GM13977 (cell line): ENCODE results near the gene RHOF.

Experiments used
- DNase-seq: peaks from one replicate; pipeline ENCODE4 v3.0.0; 2012; ENCODE audit warnings: low spot score
- in situ Hi-C: fragments of 300-500 bp; cut with MboI; formaldehyde crosslinking; loops from one replicate; pipeline ENCODE4 v1.12.0; 2022; ENCODE audit warnings: low sequenced_read_pairs, low pct_unique_long_range_greater_than_20kb, mixed read lengths, inconsistent platforms; ENCODE audit not compliant: unreplicated experiment
- TF ChIP-seq, protein P1 (sequence below): IDR thresholded peaks from 2 replicates; pipeline ENCODE4 v1.5.1; 2012; ENCODE audit warnings: mild to moderate bottlenecking, control low read depth; ENCODE audit not compliant: insufficient read depth; ENCODE audit errors: extremely low read depth, missing control alignments

RHOF gene

DNA sequence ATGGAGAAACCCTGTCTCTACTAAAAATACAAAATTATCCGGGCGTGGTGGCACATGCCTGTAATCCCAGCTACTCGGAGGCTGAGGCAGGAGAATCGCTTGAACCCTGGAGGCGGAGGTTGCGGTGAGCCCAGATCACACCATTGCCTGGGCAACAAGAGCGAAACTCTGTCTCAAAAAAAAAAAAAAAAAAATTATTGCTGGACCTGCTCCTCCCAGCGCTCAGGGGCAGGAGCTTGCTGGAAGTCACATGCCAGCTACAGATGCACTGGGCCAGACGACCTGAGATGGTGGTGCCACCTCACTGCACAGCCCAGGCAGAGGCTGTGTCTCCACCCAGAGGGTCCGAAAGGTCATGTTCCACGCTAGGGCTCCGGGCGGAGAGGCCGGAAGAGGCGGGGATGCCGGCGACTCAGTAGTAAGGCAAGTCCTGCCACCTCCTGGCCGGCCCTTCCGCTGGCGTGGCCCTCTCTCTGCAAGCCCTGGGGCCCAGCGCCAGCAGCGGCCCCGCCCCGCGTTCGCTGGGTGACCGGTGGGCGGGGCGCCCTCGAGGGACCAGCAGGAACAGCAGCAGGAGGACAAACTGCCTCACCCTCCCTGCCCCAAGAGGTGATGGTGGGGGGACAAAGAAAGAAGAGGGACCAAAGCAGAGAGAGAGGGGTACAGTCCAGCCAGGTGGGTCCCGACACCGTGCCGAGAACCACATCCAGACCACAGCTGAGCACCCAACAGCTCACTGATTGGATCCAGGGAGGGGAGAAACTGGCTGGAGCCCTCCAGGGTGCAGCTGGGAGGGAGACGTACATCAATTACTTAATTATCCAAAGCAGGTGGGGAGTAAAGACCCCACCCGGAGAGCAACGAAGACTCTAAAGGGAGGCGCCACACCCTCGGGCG lies 3.6 kb upstream of the RHOF start:
- no peak for DNase-seq
- in situ Hi-C loops = no loop called here
- TF ChIP-seq, protein P1, sequence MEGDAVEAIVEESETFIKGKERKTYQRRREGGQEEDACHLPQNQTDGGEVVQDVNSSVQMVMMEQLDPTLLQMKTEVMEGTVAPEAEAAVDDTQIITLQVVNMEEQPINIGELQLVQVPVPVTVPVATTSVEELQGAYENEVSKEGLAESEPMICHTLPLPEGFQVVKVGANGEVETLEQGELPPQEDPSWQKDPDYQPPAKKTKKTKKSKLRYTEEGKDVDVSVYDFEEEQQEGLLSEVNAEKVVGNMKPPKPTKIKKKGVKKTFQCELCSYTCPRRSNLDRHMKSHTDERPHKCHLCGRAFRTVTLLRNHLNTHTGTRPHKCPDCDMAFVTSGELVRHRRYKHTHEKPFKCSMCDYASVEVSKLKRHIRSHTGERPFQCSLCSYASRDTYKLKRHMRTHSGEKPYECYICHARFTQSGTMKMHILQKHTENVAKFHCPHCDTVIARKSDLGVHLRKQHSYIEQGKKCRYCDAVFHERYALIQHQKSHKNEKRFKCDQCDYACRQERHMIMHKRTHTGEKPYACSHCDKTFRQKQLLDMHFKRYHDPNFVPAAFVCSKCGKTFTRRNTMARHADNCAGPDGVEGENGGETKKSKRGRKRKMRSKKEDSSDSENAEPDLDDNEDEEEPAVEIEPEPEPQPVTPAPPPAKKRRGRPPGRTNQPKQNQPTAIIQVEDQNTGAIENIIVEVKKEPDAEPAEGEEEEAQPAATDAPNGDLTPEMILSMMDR = no peak

DNA sequence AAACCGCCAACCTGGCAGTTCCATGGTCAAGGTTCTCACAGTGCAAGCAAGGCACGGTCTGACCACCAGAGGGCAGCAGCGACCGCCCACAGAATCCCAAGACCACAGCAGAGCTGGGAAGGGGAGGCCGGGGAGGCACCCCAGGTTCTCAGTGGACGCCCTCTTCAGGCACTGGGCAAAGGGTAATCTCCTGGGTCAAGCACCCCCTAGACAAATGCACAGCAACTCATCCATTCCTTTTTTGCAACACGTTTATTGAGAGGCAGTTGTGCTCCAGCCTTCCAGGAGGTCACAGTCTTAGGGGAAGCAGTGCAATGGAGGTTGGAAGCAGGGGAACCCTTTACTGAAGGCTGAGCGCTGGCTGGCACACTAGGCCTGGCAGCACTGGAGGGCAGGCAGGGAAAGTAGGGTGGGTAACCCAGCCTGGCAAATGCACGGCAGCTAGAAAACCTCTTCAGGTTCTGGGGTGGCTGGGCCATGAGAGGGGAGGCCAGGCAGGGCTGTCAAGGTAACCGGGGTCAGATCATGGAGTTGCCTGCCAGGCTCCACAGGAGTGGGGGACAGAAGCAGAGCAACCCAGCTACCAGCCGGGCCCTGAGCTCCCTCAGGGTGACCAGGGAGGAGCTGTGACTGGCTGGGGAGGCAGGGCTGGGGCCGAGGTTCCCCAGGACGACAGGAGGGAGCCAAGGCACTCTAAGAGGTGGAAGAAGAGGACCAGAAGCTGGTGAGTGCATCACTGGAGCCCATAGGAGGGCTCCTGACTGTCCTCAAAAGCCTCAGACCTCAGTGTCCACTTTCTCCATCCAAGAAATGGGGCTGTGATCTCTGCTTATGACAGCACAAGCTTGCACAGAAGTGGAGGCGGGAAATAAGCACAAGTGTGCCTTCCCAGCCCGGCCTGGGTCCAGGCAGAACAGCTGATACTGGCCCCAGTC lies 1.8 kb upstream of the RHOF start:
- DNase-seq = peak; percentile 86
- TF ChIP-seq, protein P1 = peak; percentile 98
- in situ Hi-C loops = no loop called here

DNA sequence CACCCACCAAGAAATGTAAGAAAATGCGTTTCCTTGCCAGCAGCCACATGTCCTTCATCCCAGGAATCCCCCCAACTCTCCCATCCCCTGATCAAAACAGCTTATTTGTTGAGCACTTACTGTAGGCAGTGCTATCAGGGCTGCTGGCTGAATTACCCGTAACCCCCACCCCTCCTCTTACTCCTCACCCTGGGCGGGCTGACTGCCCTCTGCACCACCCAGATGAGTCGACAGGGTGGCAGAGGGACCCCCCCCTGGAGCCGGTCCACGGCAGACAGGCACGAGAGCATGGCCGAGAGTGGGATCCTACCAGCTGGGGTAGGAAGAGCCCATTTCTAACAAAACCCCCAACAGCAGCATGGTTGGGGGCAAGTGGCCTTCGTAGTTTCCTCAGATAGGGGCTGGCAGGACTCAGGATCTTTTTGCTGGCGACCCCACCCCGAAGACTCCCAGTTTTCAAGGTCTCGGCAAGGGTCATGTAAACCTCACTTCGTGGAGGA lies 1.1 kb upstream of the RHOF start:
- in situ Hi-C loops = no loop called here
- DNase-seq = peak; percentile 67
- TF ChIP-seq, protein P1 = no peak

DNA sequence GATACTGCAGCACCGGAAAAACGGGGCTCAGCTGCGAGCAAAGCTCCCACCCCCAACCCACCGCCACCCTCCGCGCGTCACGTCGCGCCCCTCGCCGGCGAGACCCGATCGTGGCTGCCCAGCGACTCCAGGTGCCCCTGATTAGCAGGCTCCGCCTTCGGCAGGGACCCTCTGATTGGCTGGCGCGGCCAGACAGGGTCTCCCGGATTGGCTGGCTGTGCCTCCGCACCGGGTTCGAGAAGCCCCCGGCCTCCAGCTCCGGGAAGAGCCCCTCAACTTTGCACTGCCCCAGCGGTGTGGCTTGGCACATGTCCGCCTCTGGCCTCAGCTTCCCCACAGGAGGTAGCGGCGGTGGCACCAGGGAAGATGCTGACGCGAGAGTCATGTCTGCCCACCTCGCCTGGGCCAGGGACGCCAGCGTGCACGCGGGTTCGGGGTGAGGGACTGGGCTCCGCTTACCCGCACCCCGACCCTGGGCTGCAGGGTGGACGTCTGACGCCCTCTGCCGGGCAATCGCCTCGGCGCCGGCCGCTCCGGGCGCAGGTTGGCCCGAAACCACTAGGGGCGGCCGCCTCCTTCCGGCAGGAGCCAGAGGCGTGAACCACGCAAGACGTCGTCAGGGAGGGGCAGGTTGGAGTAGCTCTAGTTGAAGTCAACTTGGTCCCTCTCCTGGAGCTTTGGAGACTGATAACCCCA lies 498 bp upstream of the RHOF start:
- DNase-seq = peak; percentile 92
- in situ Hi-C loops = no loop called here
- TF ChIP-seq, protein P1 = peak; percentile 100

DNA sequence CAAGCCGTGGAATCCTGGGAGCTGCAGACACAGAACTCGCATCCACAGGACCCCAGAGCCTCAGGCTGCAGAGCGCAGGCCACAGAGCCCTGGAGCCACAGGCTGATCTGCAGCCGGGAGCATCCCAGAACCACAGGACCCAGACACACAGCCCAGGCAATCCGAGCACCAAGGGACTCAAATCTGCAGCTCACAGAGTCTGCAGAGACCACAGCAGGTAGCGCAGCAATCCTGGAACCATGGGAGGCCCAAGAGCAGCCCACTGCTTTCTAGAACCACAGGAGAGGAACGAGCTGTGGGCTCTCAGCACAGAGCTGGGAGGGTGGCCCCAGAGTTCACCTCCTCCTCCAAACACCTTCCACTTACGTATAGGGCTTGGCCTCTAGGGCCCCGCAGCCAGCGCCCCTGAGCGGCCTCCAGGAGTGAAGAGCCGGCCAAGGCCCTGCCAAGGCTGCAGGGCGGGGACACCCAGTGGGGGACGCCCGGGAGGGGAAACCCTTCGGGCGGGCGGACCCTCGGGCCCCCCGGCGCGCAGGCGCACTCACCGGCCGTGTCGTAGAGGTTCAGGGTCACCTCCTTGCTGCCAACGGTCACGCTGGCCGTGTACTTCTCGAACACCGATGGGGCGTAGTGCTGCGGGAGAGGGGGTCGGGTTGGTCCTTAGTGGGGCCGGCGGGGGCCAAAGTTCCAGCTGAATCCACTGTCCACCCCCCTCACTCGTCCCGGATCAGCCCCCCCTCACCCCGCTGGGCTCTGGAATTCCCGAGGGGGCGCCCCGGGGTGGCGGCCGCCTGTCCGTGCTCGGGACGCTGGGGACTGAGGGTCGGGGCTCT lies 665 bp downstream of the RHOF start:
- TF ChIP-seq, protein P1 = peak; percentile 26
- in situ Hi-C loops = no loop called here
- DNase-seq = peak; percentile 80
